Keratinocyte (primary cell): ENCODE results near the gene LTC4S.

Source experiments
- EZH2 ChIP-seq: IDR thresholded peaks from one replicate; pipeline ENCODE4 v1.6.1; 2012; ENCODE audit warnings: inconsistent platforms, mild to moderate bottlenecking, low read length, moderate library complexity
- TF ChIP-seq, protein P1 (sequence below), 3 experiments: IDR thresholded peaks in 1 of 3; conservative IDR thresholded peaks in 1 of 3; optimal IDR thresholded peaks in 1 of 3; 2 replicates in 2 of 3; 3 replicates in 1 of 3; pipeline versions ENCODE3 to v1.5.1; 2011; ENCODE audit warnings: low read length in 3 of 3, mild to moderate bottlenecking in 3 of 3, moderate library complexity in 2 of 3, control low read depth in 1 of 3, inconsistent platforms in 1 of 3; ENCODE audit not compliant: insufficient read depth in 2 of 3; ENCODE audit errors: extremely low read depth in 1 of 3

DNA sequence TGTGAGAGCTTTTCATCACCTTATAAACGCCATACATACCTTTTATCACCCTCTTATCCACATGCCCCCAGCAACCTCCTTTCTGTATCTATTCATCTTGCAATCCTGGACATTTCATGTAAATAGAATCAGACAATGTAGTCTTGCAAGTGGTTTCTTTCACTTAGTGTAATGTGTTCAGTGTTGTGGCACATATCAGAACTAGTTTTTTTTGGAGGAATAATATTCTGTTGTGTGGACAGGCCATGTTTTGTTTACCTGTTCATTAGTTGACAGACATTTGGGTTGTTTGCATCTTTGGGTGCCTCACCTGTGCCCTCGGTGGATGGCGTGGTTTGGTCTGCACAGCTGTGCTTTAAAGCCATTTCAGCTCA, 28.3 kb downstream of the LTC4S start:
- TF ChIP-seq, protein P1, sequence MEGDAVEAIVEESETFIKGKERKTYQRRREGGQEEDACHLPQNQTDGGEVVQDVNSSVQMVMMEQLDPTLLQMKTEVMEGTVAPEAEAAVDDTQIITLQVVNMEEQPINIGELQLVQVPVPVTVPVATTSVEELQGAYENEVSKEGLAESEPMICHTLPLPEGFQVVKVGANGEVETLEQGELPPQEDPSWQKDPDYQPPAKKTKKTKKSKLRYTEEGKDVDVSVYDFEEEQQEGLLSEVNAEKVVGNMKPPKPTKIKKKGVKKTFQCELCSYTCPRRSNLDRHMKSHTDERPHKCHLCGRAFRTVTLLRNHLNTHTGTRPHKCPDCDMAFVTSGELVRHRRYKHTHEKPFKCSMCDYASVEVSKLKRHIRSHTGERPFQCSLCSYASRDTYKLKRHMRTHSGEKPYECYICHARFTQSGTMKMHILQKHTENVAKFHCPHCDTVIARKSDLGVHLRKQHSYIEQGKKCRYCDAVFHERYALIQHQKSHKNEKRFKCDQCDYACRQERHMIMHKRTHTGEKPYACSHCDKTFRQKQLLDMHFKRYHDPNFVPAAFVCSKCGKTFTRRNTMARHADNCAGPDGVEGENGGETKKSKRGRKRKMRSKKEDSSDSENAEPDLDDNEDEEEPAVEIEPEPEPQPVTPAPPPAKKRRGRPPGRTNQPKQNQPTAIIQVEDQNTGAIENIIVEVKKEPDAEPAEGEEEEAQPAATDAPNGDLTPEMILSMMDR (optimal IDR thresholded peaks at IDR 0.05 in 1 of 3, IDR thresholded peaks at IDR 0.05 in 1 of 3, conservative IDR thresholded peaks at IDR 0.05 in 1 of 3; ENCODE audit: extremely low read depth in 1 of 3, insufficient read depth in 2 of 3, low read length in 3 of 3) = no peak
- TF ChIP-seq EZH2 = no peak
